Activated naive CD8-positive, alpha-beta T cell treated with anti-CD3 and anti-CD28 coated beads, Interleukin-2, amount 50 U/mL, for 24 hours (primary cell): ENCODE data around the gene CUL7.
"Not testable (repeated sequence)": the region's sequence is repeated elsewhere in the genome, so short reads cannot be mapped to it uniquely, and the experiment has no call there.

ENCODE experiments used
- ATAC-seq: fragments of 150-1000 bp; cut with Tn5 transposase; one replicate; pipeline ENCODE4 v1.10.0; 2021
- DNase-seq: peaks from one replicate; pipeline ENCODE4 v3.0.0; 2021
- H3K27ac Mint-ChIP-seq: one replicate; pipeline ENCODE4 v1.8.0; 2021; ENCODE audit warnings: mild to moderate bottlenecking, mixed read lengths
- H3K27me3 Mint-ChIP-seq: one replicate; pipeline ENCODE4 v1.8.0; 2021; ENCODE audit warnings: mixed read lengths
- H3K36me3 Mint-ChIP-seq: one replicate; pipeline ENCODE4 v1.8.0; 2021; ENCODE audit warnings: low read depth, mixed read lengths
- H3K4me1 Mint-ChIP-seq: one replicate; pipeline ENCODE4 v1.8.0; 2021; ENCODE audit warnings: mixed read lengths
- H3K4me3 Mint-ChIP-seq: one replicate; pipeline ENCODE4 v1.8.0; 2021; ENCODE audit warnings: mild to moderate bottlenecking, moderate library complexity, mixed read lengths
- H3K9me3 Mint-ChIP-seq: one replicate; pipeline ENCODE4 v1.8.0; 2021; ENCODE audit warnings: mixed read lengths

Gene CUL7

GRCh38 chr6:43001843-43002242 lies 51.8 kb downstream of the CUL7 start:
- H3K27ac Mint-ChIP-seq = no peak overlapping the region
- H3K27me3 Mint-ChIP-seq = no peaks in the 10 kb centered on the region
- no peak for DNase-seq
- no peak overlapping the region for H3K4me3 Mint-ChIP-seq
- no peak for ATAC-seq
- peaks cover 5% of the 10 kb centered on the region for H3K36me3 Mint-ChIP-seq
- no peaks in the 10 kb centered on the region for H3K4me1 Mint-ChIP-seq
- H3K9me3 Mint-ChIP-seq = no peaks in the 10 kb centered on the region

GRCh38 chr6:42998205-42998604 lies 55.4 kb downstream of the CUL7 start:
- not testable (repeated sequence) for H3K9me3 Mint-ChIP-seq, H3K4me1 Mint-ChIP-seq, H3K4me3 Mint-ChIP-seq, H3K36me3 Mint-ChIP-seq, H3K27ac Mint-ChIP-seq, H3K27me3 Mint-ChIP-seq, DNase-seq, ATAC-seq

- H3K36me3 Mint-ChIP-seq = peaks cover 5% of the 10 kb centered on the region
- H3K27me3 Mint-ChIP-seq = no peaks in the 10 kb centered on the region
- ATAC-seq = no peak
These were observed 57.1 kb downstream of the CUL7 start for GRCh38 chr6:42996513-42996912.

GRCh38 chr6:42993445-42993844 lies 60.2 kb downstream of the CUL7 start:
- Mint-ChIP-seq H3K9me3 (no peaks in the 10 kb centered on the region), H3K27me3 (no peaks in the 10 kb centered on the region), H3K36me3 (peaks cover 12% of the 10 kb centered on the region), H3K4me3 (no peak overlapping the region), H3K4me1 (no peaks in the 10 kb centered on the region), H3K27ac (no peak overlapping the region)
- no peak for ATAC-seq
- no peak for DNase-seq

More at GRCh38 chr6:42996513-42996912, 57.1 kb downstream of the CUL7 start:
- Mint-ChIP-seq H3K4me1 (no peaks in the 10 kb centered on the region), H3K27ac (no peak overlapping the region), H3K4me3 (no peak overlapping the region), H3K9me3 (no peaks in the 10 kb centered on the region)
- DNase-seq = no peak

- no peak for DNase-seq
- H3K9me3 Mint-ChIP-seq = no peaks in the 10 kb centered on the region
- no peaks in the 10 kb centered on the region for H3K27me3 Mint-ChIP-seq
- ATAC-seq = no peak
- peaks cover 25% of the 10 kb centered on the region for H3K4me1 Mint-ChIP-seq
- H3K4me3 Mint-ChIP-seq = no peak overlapping the region
- peaks cover 12% of the 10 kb centered on the region for H3K36me3 Mint-ChIP-seq
- no peak overlapping the region for H3K27ac Mint-ChIP-seq
These were observed 63.7 kb downstream of the CUL7 start for GRCh38 chr6:42989923-42990322.

GRCh38 chr6:42988486-42989020 lies 65.1 kb downstream of the CUL7 start:
- Mint-ChIP-seq H3K4me3 (no peak overlapping the region), H3K4me1 (peaks cover 31% of the 10 kb centered on the region), H3K9me3 (no peaks in the 10 kb centered on the region), H3K27me3 (no peaks in the 10 kb centered on the region), H3K27ac (no peak overlapping the region), H3K36me3 (peaks cover 12% of the 10 kb centered on the region)
- DNase-seq (no peak), ATAC-seq (no peak)
